Rectal smooth muscle tissue (tissue), 1 donor: ENCODE data around the gene MRGPRD.
A peak's percentile ranks its signal among the peaks of the same experiment; 100 is the strongest.

Source experiments
- H3K27ac ChIP-seq: one replicate; pipeline ENCODE4 v1.7.0; 2013; ENCODE audit warnings: low read depth, low read length, inconsistent platforms
- H3K27me3 ChIP-seq: one replicate; pipeline ENCODE4 v1.7.0; 2013; ENCODE audit warnings: low read length; ENCODE audit not compliant: control insufficient read depth, insufficient read depth
- H3K36me3 ChIP-seq: one replicate; pipeline ENCODE4 v1.7.0; 2013; ENCODE audit warnings: low read length; ENCODE audit not compliant: control insufficient read depth, insufficient read depth
- H3K4me1 ChIP-seq: one replicate; pipeline ENCODE4 v1.7.0; 2013; ENCODE audit warnings: low read length; ENCODE audit not compliant: control insufficient read depth, insufficient read depth
- H3K4me3 ChIP-seq: one replicate; pipeline ENCODE4 v1.7.0; 2013; ENCODE audit warnings: low read length
- H3K9ac ChIP-seq: one replicate; pipeline ENCODE4 v1.7.0; 2013; ENCODE audit warnings: low read length

Gene MRGPRD

GRCh38 chr11:68940651-68941323, 40.0 kb downstream of the MRGPRD start:
- peak overlapping the region; percentile 99 for H3K27ac ChIP-seq
- H3K4me1 ChIP-seq, result peaks cover 52% of the 10 kb centered on the region
- no peaks in the 10 kb centered on the region for H3K27me3 ChIP-seq
- H3K4me3 ChIP-seq, result no peak overlapping the region
- H3K9ac ChIP-seq, result no peak overlapping the region
- H3K36me3 ChIP-seq, result peaks cover 27% of the 10 kb centered on the region

GRCh38 chr11:68939583-68940555, 40.9 kb downstream of the MRGPRD start:
- H3K36me3 ChIP-seq, result peaks cover 35% of the 10 kb centered on the region
- peak overlapping the region; percentile 99 for H3K27ac ChIP-seq
- no peak overlapping the region for H3K9ac ChIP-seq
- H3K4me3 ChIP-seq, result no peak overlapping the region
- no peaks in the 10 kb centered on the region for H3K27me3 ChIP-seq
- peaks cover 52% of the 10 kb centered on the region for H3K4me1 ChIP-seq

GRCh38 chr11:68938816-68939582, 41.8 kb downstream of the MRGPRD start:
- Histone ChIP-seq H3K27me3 (no peaks in the 10 kb centered on the region), H3K4me3 (no peak overlapping the region), H3K36me3 (peaks cover 36% of the 10 kb centered on the region), H3K9ac (no peak overlapping the region), H3K27ac (peak overlapping the region; percentile 99), H3K4me1 (peaks cover 55% of the 10 kb centered on the region)

- Histone ChIP-seq H3K9ac (no peak overlapping the region), H3K4me3 (no peak overlapping the region), H3K27me3 (no peaks in the 10 kb centered on the region), H3K27ac (peak overlapping the region; percentile 23), H3K36me3 (peaks cover 36% of the 10 kb centered on the region), H3K4me1 (peaks cover 55% of the 10 kb centered on the region)
Measured at GRCh38 chr11:68938088-68938487, 42.7 kb downstream of the MRGPRD start.

- H3K27ac ChIP-seq, result peak overlapping the region; percentile 88
- H3K9ac ChIP-seq, result no peak overlapping the region
- H3K27me3 ChIP-seq, result no peaks in the 10 kb centered on the region
- H3K4me1 ChIP-seq, result peaks cover 50% of the 10 kb centered on the region
- H3K4me3 ChIP-seq, result no peak overlapping the region
- peaks cover 36% of the 10 kb centered on the region for H3K36me3 ChIP-seq
Measured at GRCh38 chr11:68936676-68937620, 43.8 kb downstream of the MRGPRD start.

- H3K27me3 ChIP-seq, result no peaks in the 10 kb centered on the region
- H3K27ac ChIP-seq, result peak overlapping the region; percentile 88
- H3K4me3 ChIP-seq, result no peak overlapping the region
- no peak overlapping the region for H3K9ac ChIP-seq
- H3K4me1 ChIP-seq, result peaks cover 48% of the 10 kb centered on the region
- H3K36me3 ChIP-seq, result peaks cover 36% of the 10 kb centered on the region
Measured at GRCh38 chr11:68936358-68936636, 44.5 kb downstream of the MRGPRD start.

- Histone ChIP-seq H3K27ac (peak overlapping the region; percentile 88), H3K36me3 (peaks cover 37% of the 10 kb centered on the region), H3K27me3 (no peaks in the 10 kb centered on the region)
Measured at GRCh38 chr11:68935516-68936357, 45.0 kb downstream of the MRGPRD start.

GRCh38 chr11:68935066-68935465, 45.7 kb downstream of the MRGPRD start:
- Histone ChIP-seq H3K4me3 (no peak overlapping the region), H3K9ac (no peak overlapping the region), H3K36me3 (peaks cover 39% of the 10 kb centered on the region), H3K4me1 (peaks cover 48% of the 10 kb centered on the region), H3K27ac (peak overlapping the region; percentile 88), H3K27me3 (no peaks in the 10 kb centered on the region)

More at GRCh38 chr11:68935516-68936357, 45.0 kb downstream of the MRGPRD start:
- Histone ChIP-seq H3K4me1 (peaks cover 48% of the 10 kb centered on the region), H3K9ac (no peak overlapping the region), H3K4me3 (no peak overlapping the region)

GRCh38 chr11:68934666-68935065, 46.1 kb downstream of the MRGPRD start:
- H3K9ac ChIP-seq, result no peak overlapping the region
- H3K4me1 ChIP-seq, result peaks cover 45% of the 10 kb centered on the region
- H3K27ac ChIP-seq, result peak overlapping the region; percentile 88
- peaks cover 35% of the 10 kb centered on the region for H3K36me3 ChIP-seq
- no peaks in the 10 kb centered on the region for H3K27me3 ChIP-seq
- H3K4me3 ChIP-seq, result no peak overlapping the region

GRCh38 chr11:68934321-68934645, 46.5 kb downstream of the MRGPRD start:
- H3K4me1 ChIP-seq, result peaks cover 45% of the 10 kb centered on the region
- no peak overlapping the region for H3K9ac ChIP-seq
- H3K27ac ChIP-seq, result peak overlapping the region; percentile 88
- no peak overlapping the region for H3K4me3 ChIP-seq
- peaks cover 34% of the 10 kb centered on the region for H3K36me3 ChIP-seq
- no peaks in the 10 kb centered on the region for H3K27me3 ChIP-seq
